ENCODE data around the gene ARHGAP26. TPM values are rescaled to one million over a fixed set of nuclear protein-coding genes. Genes with fewer than 3 reads are reported as not detected.

The ARHGAP26 gene
- total and polyA plus RNA-seq, 2 donors (not counting 3 experiments of a cell fraction or from before 2014, with no cell fraction given), result 3.1 to 16.2 TPM

- FAIRE-seq, result no peak
- DNase-seq (ENCODE audit: low read depth, low spot score), result no peak
- Histone ChIP-seq H3K9me3 (replicated peaks; ENCODE audit: control insufficient read depth, insufficient read depth, low read length) (no peaks in the 10 kb centered on the region), H2AFZ (ENCODE audit: low read depth, low read length) (no peak overlapping the region), H3K9ac (replicated peaks; ENCODE audit: extremely low read depth, insufficient read depth, low read length) (no peak overlapping the region), H3K4me1 (ENCODE audit: control insufficient read depth, extremely low read depth, insufficient read depth, low read length) (peaks cover 22% of the 10 kb centered on the region), H3K27ac (ENCODE audit: insufficient read depth, low read depth, low read length) (peak overlapping the region; percentile 3), H3K4me2 (ENCODE audit: insufficient read depth, low read length) (no peak overlapping the region), H3K36me3 (ENCODE audit: control insufficient read depth in 2 of 2, extremely low read depth in 1 of 2, insufficient read depth in 2 of 2, low read length in 2 of 2) (no peaks in the 10 kb centered on the region), H4K20me1 (replicated peaks; ENCODE audit: control insufficient read depth, extremely low read depth, insufficient read depth, low read length) (no peaks in the 10 kb centered on the region), H3K79me2 (ENCODE audit: control insufficient read depth, insufficient read depth, low read length) (no peaks in the 10 kb centered on the region), H3K4me3 (replicated peaks in 1 of 3; ENCODE audit: insufficient read depth in 1 of 3, low read depth in 1 of 3, low read length in 3 of 3) (no peak overlapping the region), H3K27me3 (ENCODE audit: control insufficient read depth in 2 of 2, insufficient read depth in 2 of 2, low read length in 2 of 2) (no peaks in the 10 kb centered on the region), H3K9me1 (replicated peaks; ENCODE audit: control insufficient read depth, extremely low read depth, insufficient read depth, low read length) (no peaks in the 10 kb centered on the region)
- no TSS peak for BruUV-seq (replicated peaks)
- dilution Hi-C loops (cut with MboI; ENCODE audit: extremely low pct_ligation_motif_present, low sequenced_read_pairs) (no loop called here), intact Hi-C loops (cut with micrococcal nuclease) (loop anchor here (1.0 to 2.0 kb wide), 3 partner anchors 35 to 89 kb away; no protein-coding TSS in a partner anchor)
- CTCF ChIA-PET, result interaction anchor here (0.9 to 1.5 kb wide), 3 partner anchors 22 to 366 kb away, joined by 3 to 7 read pairs (median 4); partner anchors contain the start of gene NR3C1
- no peak for TF ChIP-seq EZH2 (IDR thresholded peaks at IDR 0.05; ENCODE audit: borderline replicate concordance, low read depth, low read length, severe bottlenecking)
- TF ChIP-seq MAX (IDR thresholded peaks at IDR 0.05; ENCODE audit: insufficient read depth, insufficient read length), result no peak
- no peak for TF ChIP-seq POLR2A (IDR thresholded peaks at IDR 0.05; ENCODE audit: low read depth, low read length)
- no peak for TF ChIP-seq FOS (IDR thresholded peaks at IDR 0.05; ENCODE audit: borderline replicate concordance, insufficient read depth, low read length)
- no peak for TF ChIP-seq GATA2 (IDR thresholded peaks at IDR 0.05; ENCODE audit: insufficient read depth, insufficient read length, low read depth, low read length)
- TF ChIP-seq POLR2AphosphoS5 (IDR thresholded peaks at IDR 0.05; ENCODE audit: insufficient read depth, low read depth, low read length), result no peak
- no peak for TF ChIP-seq JUN (IDR thresholded peaks at IDR 0.05; ENCODE audit: borderline replicate concordance, insufficient read depth, insufficient read length, low read depth)
- no peak for TF ChIP-seq MYC (IDR thresholded peaks at IDR 0.05; ENCODE audit: low read depth, low read length)
- TF ChIP-seq CTCF (IDR thresholded peaks at IDR 0.05; ENCODE audit: extremely low read depth in 1 of 2, insufficient read depth in 1 of 2, low read depth in 1 of 2, low read length in 2 of 2), result no peak
- POLR2A ChIA-PET, result no interaction called here
Observed at GRCh38 chr5:143037708-143038107, 267.5 kb downstream of the ARHGAP26 start.
